T-helper 2 cell treated with Interferon-gamma antibody and Interleukin-4, amounts not matched to agents 100 ng/mL and 5 ng/mL, for 36 hours (primary cell): ENCODE results near the gene MINDY4. TPM values are rescaled to one million over a fixed set of nuclear protein-coding genes. Genes with fewer than 3 reads are reported as not detected.

Experiments
- total RNA-seq: library from RNA; stranded (reverse); gene quantifications from 2 replicates; pipeline ENCODE4 v1.2.3, GENCODE V29; 2022

The MINDY4 gene
- total RNA-seq, 1 donor from 2014 or later, result 1.2 TPM

Other genes with a start within 250 kb of the MINDY4 start
- 151 and 165 TPM in 2 replicates for gene GARS1, start 176.5 kb upstream of the MINDY4 start, total RNA-seq
- gene CRHR2, start 89.0 kb upstream of the MINDY4 start, total RNA-seq, result not detected in 2 replicates
- 0.77 and 0.89 TPM in 2 replicates for gene INMT, start 19.3 kb upstream of the MINDY4 start, total RNA-seq
- 0.11 TPM in 1 of 2 replicates, not detected in the other for gene AQP1, start 140.4 kb downstream of the MINDY4 start, total RNA-seq
- not detected in 2 replicates for gene GHRHR, start 192.5 kb downstream of the MINDY4 start, total RNA-seq